ENCODE data around the gene NUDT3.

The NUDT3 gene

GRCh38 chr6:34233867-34234266 is 158.6 kb downstream of the NUDT3 start:
- TF ChIP-seq RARB (CRISPR knock-in tag; IDR thresholded peaks at IDR 0.05): no peak
- TF ChIP-seq CREB5 (CRISPR knock-in tag; IDR thresholded peaks at IDR 0.05; ENCODE audit: low read depth): no peak
- no peak for TF ChIP-seq ZFP30 (CRISPR knock-in tag; IDR thresholded peaks at IDR 0.05)
- TF ChIP-seq, protein P1, sequence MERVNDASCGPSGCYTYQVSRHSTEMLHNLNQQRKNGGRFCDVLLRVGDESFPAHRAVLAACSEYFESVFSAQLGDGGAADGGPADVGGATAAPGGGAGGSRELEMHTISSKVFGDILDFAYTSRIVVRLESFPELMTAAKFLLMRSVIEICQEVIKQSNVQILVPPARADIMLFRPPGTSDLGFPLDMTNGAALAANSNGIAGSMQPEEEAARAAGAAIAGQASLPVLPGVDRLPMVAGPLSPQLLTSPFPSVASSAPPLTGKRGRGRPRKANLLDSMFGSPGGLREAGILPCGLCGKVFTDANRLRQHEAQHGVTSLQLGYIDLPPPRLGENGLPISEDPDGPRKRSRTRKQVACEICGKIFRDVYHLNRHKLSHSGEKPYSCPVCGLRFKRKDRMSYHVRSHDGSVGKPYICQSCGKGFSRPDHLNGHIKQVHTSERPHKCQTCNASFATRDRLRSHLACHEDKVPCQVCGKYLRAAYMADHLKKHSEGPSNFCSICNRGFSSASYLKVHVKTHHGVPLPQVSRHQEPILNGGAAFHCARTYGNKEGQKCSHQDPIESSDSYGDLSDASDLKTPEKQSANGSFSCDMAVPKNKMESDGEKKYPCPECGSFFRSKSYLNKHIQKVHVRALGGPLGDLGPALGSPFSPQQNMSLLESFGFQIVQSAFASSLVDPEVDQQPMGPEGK (CRISPR knock-in tag; IDR thresholded peaks at IDR 0.05; ENCODE audit: borderline replicate concordance): no peak
- no peak for TF ChIP-seq ZNF8 (CRISPR knock-in tag; IDR thresholded peaks at IDR 0.05)
- TF ChIP-seq ZC3H10 (CRISPR knock-in tag; IDR thresholded peaks at IDR 0.05): no peak
- TF ChIP-seq BACH2 (CRISPR knock-in tag; IDR thresholded peaks at IDR 0.05; ENCODE audit: borderline replicate concordance): no peak
- TF ChIP-seq, protein P2, sequence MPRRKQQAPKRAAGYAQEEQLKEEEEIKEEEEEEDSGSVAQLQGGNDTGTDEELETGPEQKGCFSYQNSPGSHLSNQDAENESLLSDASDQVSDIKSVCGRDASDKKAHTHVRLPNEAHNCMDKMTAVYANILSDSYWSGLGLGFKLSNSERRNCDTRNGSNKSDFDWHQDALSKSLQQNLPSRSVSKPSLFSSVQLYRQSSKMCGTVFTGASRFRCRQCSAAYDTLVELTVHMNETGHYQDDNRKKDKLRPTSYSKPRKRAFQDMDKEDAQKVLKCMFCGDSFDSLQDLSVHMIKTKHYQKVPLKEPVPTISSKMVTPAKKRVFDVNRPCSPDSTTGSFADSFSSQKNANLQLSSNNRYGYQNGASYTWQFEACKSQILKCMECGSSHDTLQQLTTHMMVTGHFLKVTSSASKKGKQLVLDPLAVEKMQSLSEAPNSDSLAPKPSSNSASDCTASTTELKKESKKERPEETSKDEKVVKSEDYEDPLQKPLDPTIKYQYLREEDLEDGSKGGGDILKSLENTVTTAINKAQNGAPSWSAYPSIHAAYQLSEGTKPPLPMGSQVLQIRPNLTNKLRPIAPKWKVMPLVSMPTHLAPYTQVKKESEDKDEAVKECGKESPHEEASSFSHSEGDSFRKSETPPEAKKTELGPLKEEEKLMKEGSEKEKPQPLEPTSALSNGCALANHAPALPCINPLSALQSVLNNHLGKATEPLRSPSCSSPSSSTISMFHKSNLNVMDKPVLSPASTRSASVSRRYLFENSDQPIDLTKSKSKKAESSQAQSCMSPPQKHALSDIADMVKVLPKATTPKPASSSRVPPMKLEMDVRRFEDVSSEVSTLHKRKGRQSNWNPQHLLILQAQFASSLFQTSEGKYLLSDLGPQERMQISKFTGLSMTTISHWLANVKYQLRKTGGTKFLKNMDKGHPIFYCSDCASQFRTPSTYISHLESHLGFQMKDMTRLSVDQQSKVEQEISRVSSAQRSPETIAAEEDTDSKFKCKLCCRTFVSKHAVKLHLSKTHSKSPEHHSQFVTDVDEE (CRISPR knock-in tag; IDR thresholded peaks at IDR 0.05): no peak
- no peak for TF ChIP-seq ISL1 (CRISPR knock-in tag; IDR thresholded peaks at IDR 0.05)
- TF ChIP-seq CSDC2 (CRISPR knock-in tag; IDR thresholded peaks at IDR 0.05): no peak
- TF ChIP-seq ARNTL (CRISPR knock-in tag; IDR thresholded peaks at IDR 0.05; ENCODE audit: borderline replicate concordance, low read depth): no peak
- TF ChIP-seq GLIS3 (CRISPR knock-in tag; IDR thresholded peaks at IDR 0.05): no peak
- TF ChIP-seq, protein P3, sequence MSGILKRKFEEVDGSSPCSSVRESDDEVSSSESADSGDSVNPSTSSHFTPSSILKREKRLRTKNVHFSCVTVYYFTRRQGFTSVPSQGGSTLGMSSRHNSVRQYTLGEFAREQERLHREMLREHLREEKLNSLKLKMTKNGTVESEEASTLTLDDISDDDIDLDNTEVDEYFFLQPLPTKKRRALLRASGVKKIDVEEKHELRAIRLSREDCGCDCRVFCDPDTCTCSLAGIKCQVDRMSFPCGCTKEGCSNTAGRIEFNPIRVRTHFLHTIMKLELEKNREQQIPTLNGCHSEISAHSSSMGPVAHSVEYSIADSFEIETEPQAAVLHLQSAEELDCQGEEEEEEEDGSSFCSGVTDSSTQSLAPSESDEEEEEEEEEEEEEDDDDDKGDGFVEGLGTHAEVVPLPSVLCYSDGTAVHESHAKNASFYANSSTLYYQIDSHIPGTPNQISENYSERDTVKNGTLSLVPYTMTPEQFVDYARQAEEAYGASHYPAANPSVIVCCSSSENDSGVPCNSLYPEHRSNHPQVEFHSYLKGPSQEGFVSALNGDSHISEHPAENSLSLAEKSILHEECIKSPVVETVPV (CRISPR knock-in tag; IDR thresholded peaks at IDR 0.05): no peak

DNA sequence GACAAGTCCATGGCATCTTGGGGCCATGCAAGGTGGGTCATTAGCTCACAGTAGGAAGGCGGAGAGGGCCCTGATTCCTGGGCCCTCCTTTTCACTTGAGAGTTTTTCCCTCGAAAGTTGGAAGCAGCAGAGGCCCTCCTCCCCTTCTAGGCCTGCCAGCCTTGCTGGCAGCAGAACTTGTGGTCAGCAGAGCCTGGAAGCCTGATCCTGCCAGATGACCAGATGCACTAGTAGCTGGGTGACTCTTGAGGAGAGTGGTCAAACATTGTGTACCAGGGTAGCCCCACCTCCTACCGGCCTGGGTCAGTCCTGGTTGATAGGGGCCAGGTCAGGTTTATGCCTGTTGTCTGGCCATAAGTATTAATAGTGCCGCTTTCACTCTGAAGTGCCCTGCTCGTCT is 159.6 kb downstream of the NUDT3 start:
- TF ChIP-seq ZC3H10 (CRISPR knock-in tag; IDR thresholded peaks at IDR 0.05) (no peak), ISL1 (CRISPR knock-in tag; IDR thresholded peaks at IDR 0.05) (no peak), SNAI2 (CRISPR knock-in tag; IDR thresholded peaks at IDR 0.05) (no peak), ZNF70 (CRISPR knock-in tag; IDR thresholded peaks at IDR 0.05) (no peak), OSR1 (CRISPR knock-in tag; IDR thresholded peaks at IDR 0.05) (no peak), RARB (CRISPR knock-in tag; IDR thresholded peaks at IDR 0.05) (no peak)
- TF ChIP-seq, protein P1 (CRISPR knock-in tag; IDR thresholded peaks at IDR 0.05; ENCODE audit: borderline replicate concordance): no peak
- no peak for ATAC-seq

More at GRCh38 chr6:34233867-34234266, 158.6 kb downstream of the NUDT3 start:
- no peak for ATAC-seq

DNA sequence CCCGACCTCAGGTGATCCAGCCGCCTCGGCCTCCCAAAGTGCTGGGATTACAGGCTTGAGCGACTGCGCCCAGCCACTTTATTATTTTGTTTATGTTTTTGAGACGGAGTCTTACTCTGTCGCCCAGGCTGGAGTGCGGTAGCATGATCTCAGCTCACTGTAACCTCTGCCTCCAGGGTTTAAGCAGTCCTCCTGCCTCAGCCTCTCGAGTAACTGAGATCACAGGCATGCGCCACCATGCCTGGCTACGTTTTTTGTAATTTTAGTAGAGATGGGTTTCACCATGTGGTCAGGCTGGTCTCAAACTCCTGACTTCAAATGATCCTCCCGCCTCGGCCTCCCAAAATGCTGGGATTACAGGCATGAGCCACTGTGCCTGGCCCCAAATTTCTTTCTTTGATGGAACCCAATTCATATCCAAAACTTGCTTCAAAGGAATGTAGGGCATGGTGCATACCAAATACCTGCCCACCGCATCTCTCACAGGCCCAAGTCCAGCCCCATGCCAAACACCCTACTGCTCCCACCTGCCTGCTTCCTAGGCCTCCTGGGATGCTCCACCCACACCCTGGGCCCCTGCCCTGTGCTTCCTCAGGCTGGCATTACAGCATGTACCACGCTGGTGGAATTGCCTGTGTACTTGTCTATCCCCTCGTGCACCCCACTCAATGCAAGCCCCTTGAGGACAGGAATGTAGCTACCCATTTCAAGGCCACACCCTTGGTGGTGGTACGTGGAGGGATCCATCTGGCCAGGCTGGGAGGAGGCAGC is 160.7 kb downstream of the NUDT3 start:
- ATAC-seq: no peak
- TF ChIP-seq BACH2 (CRISPR knock-in tag; IDR thresholded peaks at IDR 0.05; ENCODE audit: borderline replicate concordance) (no peak), ZC3H10 (CRISPR knock-in tag; IDR thresholded peaks at IDR 0.05) (no peak), TOX (CRISPR knock-in tag; IDR thresholded peaks at IDR 0.05; ENCODE audit: borderline replicate concordance) (no peak), ZFP30 (CRISPR knock-in tag; IDR thresholded peaks at IDR 0.05) (no peak), PPARA (CRISPR knock-in tag; IDR thresholded peaks at IDR 0.05; ENCODE audit: borderline replicate concordance) (no peak), ESRRG (CRISPR knock-in tag; IDR thresholded peaks at IDR 0.05) (no peak), CREB5 (CRISPR knock-in tag; IDR thresholded peaks at IDR 0.05; ENCODE audit: low read depth) (no peak), RARB (CRISPR knock-in tag; IDR thresholded peaks at IDR 0.05) (no peak), OSR1 (CRISPR knock-in tag; IDR thresholded peaks at IDR 0.05) (no peak), TCF4 (CRISPR knock-in tag; IDR thresholded peaks at IDR 0.05; ENCODE audit: borderline replicate concordance) (no peak), GLIS3 (CRISPR knock-in tag; IDR thresholded peaks at IDR 0.05) (no peak), CSDC2 (CRISPR knock-in tag; IDR thresholded peaks at IDR 0.05) (no peak), ZNF70 (CRISPR knock-in tag; IDR thresholded peaks at IDR 0.05) (no peak), ISL1 (CRISPR knock-in tag; IDR thresholded peaks at IDR 0.05) (no peak), ZNF8 (CRISPR knock-in tag; IDR thresholded peaks at IDR 0.05) (no peak)
- TF ChIP-seq, protein P2 (CRISPR knock-in tag; IDR thresholded peaks at IDR 0.05): no peak

Measured in SK-N-SH treated with all-trans-retinoic acid at 6 μM for 48 hours (cell line).